Smooth muscle cell (in vitro differentiated cells): ENCODE results near the gene MAPRE2. TPM values are rescaled to one million over a fixed set of nuclear protein-coding genes. Genes with fewer than 3 reads are reported as not detected.

Experiments
- DNase-seq: peaks from one replicate; lab custom pipeline; 2025; ENCODE audit not compliant: unreplicated experiment; lab: John Stamatoyannopoulos, UW
- H2AFZ ChIP-seq: fragments of 200-600 bp; sonication (generic); 2 replicates; pipeline ENCODE4 v1.6.0; 2016; ENCODE audit warnings: antibody characterized with exemption, low read depth, mild to moderate bottlenecking
- H3F3A ChIP-seq: fragments of 200-600 bp; sonication (generic); 2 replicates; pipeline ENCODE4 v1.6.0; 2017; ENCODE audit warnings: antibody characterized with exemption, low read depth
- H3K27ac ChIP-seq: fragments of 200-600 bp; sonication (generic); 2 replicates; pipeline ENCODE4 v1.5.1; 2016; ENCODE audit warnings: low read depth, mild to moderate bottlenecking
- H3K27me3 ChIP-seq: fragments of 200-600 bp; sonication (generic); 2 replicates; pipeline ENCODE4 v1.6.1; 2016; ENCODE audit warnings: low read depth, mild to moderate bottlenecking
- H3K36me3 ChIP-seq: fragments of 200-600 bp; sonication (generic); 2 replicates; pipeline ENCODE4 v1.5.1; 2016; ENCODE audit warnings: low read depth
- H3K4me1 ChIP-seq: fragments of 200-600 bp; sonication (generic); 2 replicates; pipeline ENCODE4 v1.5.1; 2016; ENCODE audit warnings: low read depth
- H3K4me2 ChIP-seq: fragments of 200-600 bp; sonication (generic); 2 replicates; pipeline ENCODE4 v1.6.0; 2016; ENCODE audit warnings: mild to moderate bottlenecking
- H3K4me3 ChIP-seq: fragments of 200-600 bp; sonication (generic); 2 replicates; pipeline ENCODE4 v1.5.1; 2016; ENCODE audit warnings: mild to moderate bottlenecking
- H3K79me2 ChIP-seq: fragments of 200-600 bp; sonication (generic); 2 replicates; pipeline ENCODE4 v1.6.0; 2016; ENCODE audit warnings: low read depth, mild to moderate bottlenecking
- H3K9ac ChIP-seq: fragments of 200-600 bp; sonication (generic); 2 replicates; pipeline ENCODE4 v1.6.0; 2016; ENCODE audit warnings: low read depth
- H3K9me3 ChIP-seq: fragments of 200-600 bp; sonication (generic); replicated peaks from 2 replicates; pipeline ENCODE4 v1.5.1; 2016; ENCODE audit warnings: low read depth
- H4K20me1 ChIP-seq: fragments of 200-600 bp; sonication (generic); 2 replicates; pipeline ENCODE4 v1.6.0; 2016; ENCODE audit warnings: low read depth
- CTCF ChIP-seq: fragments of 200-600 bp; sonication (generic); IDR thresholded peaks from 2 replicates; pipeline ENCODE4 v1.5.1; 2017; ENCODE audit warnings: borderline replicate concordance, mild to moderate bottlenecking, antibody characterized with exemption; ENCODE audit not compliant: insufficient read depth, poor library complexity, severe bottlenecking
- WGBS: methylation state at CpG from one replicate; pipeline ENCODE4 v1.1.7; 2016; ENCODE audit warnings: low lambda C conversion rate; 5-methylcytosine and 5-hydroxymethylcytosine counted together
- polyA plus RNA-seq: library from polyadenylated mRNA; unstranded; fragments of >200 nt; fragmentation: Nextera tagmentation; extraction: Ambion mirVana; gene quantifications from 2 replicates; pipeline ENCODE4 v1.2.1, GENCODE V29; 2016
- total RNA-seq: library from RNA; depleted of rRNA; stranded (reverse); fragments of >200 nt; gene quantifications from 2 replicates; pipeline ENCODE4 v1.2.3, GENCODE V29; 2014

The MAPRE2 gene
- total and polyA plus RNA-seq, 2 experiments from 2014 or later: 11.2 to 21.8 TPM

GRCh38 chr18:35067454-35067853, 26.2 kb downstream of the MAPRE2 start:
- Histone ChIP-seq H3K4me1 (no peaks in the 10 kb centered on the region), H4K20me1 (no peaks in the 10 kb centered on the region), H3K79me2 (no peaks in the 10 kb centered on the region), H3K9ac (no peak overlapping the region), H2AFZ (no peak overlapping the region), H3F3A (no peaks in the 10 kb centered on the region), H3K27me3 (no peaks in the 10 kb centered on the region), H3K9me3 (no peaks in the 10 kb centered on the region), H3K27ac (no peak overlapping the region), H3K36me3 (no peaks in the 10 kb centered on the region), H3K4me2 (no peak overlapping the region), H3K4me3 (no peak overlapping the region)
- WGBS: 88% methylated on average over 4 of the region's 4 CpGs
- TF ChIP-seq CTCF: no peak
- DNase-seq: no peak

GRCh38 chr18:35071819-35072247, 30.6 kb downstream of the MAPRE2 start:
- 81% methylated on average over 3 of the region's 3 CpGs for WGBS
- no peak overlapping the region for H3K4me3 ChIP-seq
- no peak for DNase-seq
- no peak for TF ChIP-seq CTCF
- H3K27ac ChIP-seq: no peak overlapping the region
- no peaks in the 10 kb centered on the region for H3F3A ChIP-seq
- no peaks in the 10 kb centered on the region for H3K9me3 ChIP-seq
- no peaks in the 10 kb centered on the region for H4K20me1 ChIP-seq
- no peaks in the 10 kb centered on the region for H3K4me1 ChIP-seq
- no peak overlapping the region for H2AFZ ChIP-seq
- no peak overlapping the region for H3K9ac ChIP-seq
- no peak overlapping the region for H3K4me2 ChIP-seq
- no peaks in the 10 kb centered on the region for H3K36me3 ChIP-seq
- H3K27me3 ChIP-seq: no peaks in the 10 kb centered on the region
- no peaks in the 10 kb centered on the region for H3K79me2 ChIP-seq

GRCh38 chr18:35072616-35073015, 31.4 kb downstream of the MAPRE2 start:
- no peak overlapping the region for H3K9ac ChIP-seq
- WGBS: 92% methylated on average over 2 of the region's 2 CpGs
- no peaks in the 10 kb centered on the region for H3K4me1 ChIP-seq
- H3K4me3 ChIP-seq: no peak overlapping the region
- no peak for DNase-seq
- H2AFZ ChIP-seq: no peak overlapping the region
- TF ChIP-seq CTCF: no peak
- H3K27ac ChIP-seq: no peak overlapping the region
- no peaks in the 10 kb centered on the region for H3F3A ChIP-seq
- H3K27me3 ChIP-seq: no peaks in the 10 kb centered on the region
- H3K79me2 ChIP-seq: no peaks in the 10 kb centered on the region
- H3K36me3 ChIP-seq: no peaks in the 10 kb centered on the region
- no peaks in the 10 kb centered on the region for H4K20me1 ChIP-seq
- H3K9me3 ChIP-seq: no peaks in the 10 kb centered on the region
- no peak overlapping the region for H3K4me2 ChIP-seq
